HepG2 (cell line): ENCODE results near the gene CLCN2. TPM values are rescaled to one million over a fixed set of nuclear protein-coding genes. Genes with fewer than 3 reads are reported as not detected.

ENCODE experiments used
- CTCF ChIP-seq: sonication (generic); formaldehyde crosslinking; IDR thresholded peaks from 2 replicates; pipeline ENCODE4 v1.5.0; 2020; ENCODE audit warnings: mild to moderate bottlenecking, missing genetic modification reagents, moderate library complexity
- FOXK2 ChIP-seq: fragments of 450-650 bp; IDR thresholded peaks from 2 replicates; pipeline ENCODE4 v1.6.1; 2016
- HNF4A ChIP-seq: sonication (generic); formaldehyde crosslinking; IDR thresholded peaks from 2 replicates; pipeline ENCODE4 v1.4.0; 2020; ENCODE audit warnings: missing genetic modification reagents
- HOXA5 ChIP-seq: sonication (generic); formaldehyde crosslinking; IDR thresholded peaks from 2 replicates; pipeline ENCODE4 v1.4.0; 2020; ENCODE audit warnings: missing genetic modification reagents
- JDP2 ChIP-seq: sonication (generic); formaldehyde crosslinking; IDR thresholded peaks from 2 replicates; pipeline ENCODE4 v1.8.1; 2022; ENCODE audit warnings: missing genetic modification reagents, borderline replicate concordance
- PRDM4 ChIP-seq: sonication (generic); formaldehyde crosslinking; IDR thresholded peaks from 2 replicates; pipeline ENCODE4 v1.9.0; 2021; ENCODE audit warnings: missing genetic modification reagents, borderline replicate concordance
- ZBTB10 ChIP-seq: sonication (generic); formaldehyde crosslinking; IDR thresholded peaks from 2 replicates; pipeline ENCODE4 v1.4.0; 2020; ENCODE audit warnings: missing genetic modification reagents, borderline replicate concordance
- ZBTB2 ChIP-seq: sonication (generic); formaldehyde crosslinking; IDR thresholded peaks from 2 replicates; pipeline ENCODE4 v1.8.0; 2022; ENCODE audit warnings: low read depth, missing genetic modification reagents
- ZBTB42 ChIP-seq: sonication (generic); formaldehyde crosslinking; IDR thresholded peaks from 2 replicates; pipeline ENCODE4 v1.5.0; 2020; ENCODE audit warnings: mild to moderate bottlenecking, missing genetic modification reagents
- ZFP36L1 ChIP-seq: sonication (generic); formaldehyde crosslinking; IDR thresholded peaks from 2 replicates; pipeline ENCODE4 v1.8.0; 2022; ENCODE audit warnings: mild to moderate bottlenecking, missing genetic modification reagents, moderate library complexity
- ZNF12 ChIP-seq: sonication (generic); formaldehyde crosslinking; IDR thresholded peaks from 2 replicates; pipeline ENCODE4 v1.5.0; 2020; ENCODE audit warnings: missing genetic modification reagents
- ZNF556 ChIP-seq: sonication (generic); formaldehyde crosslinking; IDR thresholded peaks from 2 replicates; pipeline ENCODE4 v1.4.0; 2020; ENCODE audit warnings: mild to moderate bottlenecking, missing genetic modification reagents, borderline replicate concordance
- ZNF646 ChIP-seq: sonication (generic); formaldehyde crosslinking; IDR thresholded peaks from 2 replicates; pipeline ENCODE4 v1.9.0; 2021; ENCODE audit warnings: mild to moderate bottlenecking, missing genetic modification reagents
- ZSCAN20 ChIP-seq: sonication (generic); formaldehyde crosslinking; IDR thresholded peaks from 2 replicates; pipeline ENCODE4 v1.4.0; 2020; ENCODE audit warnings: missing genetic modification reagents, mild to moderate bottlenecking, borderline replicate concordance
- polyA plus RNA-seq, 8 experiments: library from polyadenylated mRNA; depleted of rRNA in 3 of 8; stranded (reverse) in 7 of 8; unstranded in 1 of 8; fragments of >200 nt; fragmentation: Illumina TruSeq in 4 of 8; extraction: Trizol in 4 of 8; gene quantifications; 2 replicates each; pipeline versions ENCODE4 v1.2.1 to v1.2.3, GENCODE V29; 2011 to 2016; ENCODE audit warnings: low read depth in 4 of 8, missing spikeins in 1 of 8, mixed read lengths in 1 of 8; ENCODE audit not compliant: insufficient read depth in 1 of 8
- total RNA-seq, 5 experiments: library from RNA; depleted of rRNA; stranded (reverse); fragments of >200 nt; fragmentation: Illumina TruSeq; extraction: Trizol; gene quantifications; 2 replicates each; pipeline ENCODE4 v1.2.3, GENCODE V29; 2016; ENCODE audit warnings: low read depth in 1 of 5

The CLCN2 gene
- total and polyA plus RNA-seq, 2 of the 13 experiments (the other 11 are each of a cell fraction or from before 2014, with no cell fraction given): 11.4 to 13.5 TPM

GRCh38 chr3:184366619-184367289, 5.3 kb upstream of the CLCN2 start (continued):
- peak; percentile 83 for TF ChIP-seq ZNF646 (CRISPR knock-in tag)
- TF ChIP-seq PRDM4 (CRISPR knock-in tag): no peak
- no peak for TF ChIP-seq ZBTB42 (CRISPR knock-in tag)
- TF ChIP-seq ZFP36L1: no peak
- TF ChIP-seq HOXA5 (CRISPR knock-in tag): no peak
- no peak for TF ChIP-seq CTCF (CRISPR knock-in tag)
- peak; percentile 37; the same call in 1 of the 2 replicates for TF ChIP-seq HNF4A (CRISPR knock-in tag)
- no peak for TF ChIP-seq JDP2 (CRISPR knock-in tag)
- TF ChIP-seq ZSCAN20 (CRISPR knock-in tag): no peak
- no peak for TF ChIP-seq ZNF12 (CRISPR knock-in tag)
- no peak for TF ChIP-seq ZNF556 (CRISPR knock-in tag)
- no peak for TF ChIP-seq ZBTB2 (CRISPR knock-in tag)
- TF ChIP-seq ZBTB10 (CRISPR knock-in tag): no peak
- no peak for TF ChIP-seq FOXK2
